ENCODE data around the gene TEAD1.
A peak's percentile ranks its signal among the peaks of the same experiment; 100 is the strongest.

TEAD1 gene

DNA sequence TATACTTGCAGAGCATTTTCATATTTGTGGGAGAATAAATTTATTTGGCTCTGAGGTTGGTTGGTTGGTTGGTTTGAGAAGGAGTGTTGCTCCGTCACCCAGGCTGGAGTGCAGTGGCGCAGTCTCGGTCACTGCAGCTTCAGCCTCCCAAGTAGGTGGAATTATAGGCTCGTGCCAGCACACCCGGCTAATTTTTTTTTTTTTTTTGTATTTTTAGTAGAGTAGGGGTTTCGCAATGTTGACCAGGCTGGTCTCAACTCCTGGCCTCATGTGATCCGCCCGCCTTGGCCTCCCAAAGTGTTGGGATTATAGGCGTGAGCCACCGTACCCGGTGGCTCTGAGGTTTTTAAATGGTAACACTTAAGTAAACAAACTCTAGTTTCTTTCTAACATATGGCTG is 161.1 kb downstream of the TEAD1 start:
- no peak for DNase-seq (ENCODE audit: low spot score)

- no peak for DNase-seq (ENCODE audit: low spot score)
These were observed 164.4 kb downstream of the TEAD1 start for GRCh38 chr11:12838463-12839123.

GRCh38 chr11:12840871-12841660 is 166.8 kb downstream of the TEAD1 start:
- DNase-seq (ENCODE audit: low spot score) = no peak

DNA sequence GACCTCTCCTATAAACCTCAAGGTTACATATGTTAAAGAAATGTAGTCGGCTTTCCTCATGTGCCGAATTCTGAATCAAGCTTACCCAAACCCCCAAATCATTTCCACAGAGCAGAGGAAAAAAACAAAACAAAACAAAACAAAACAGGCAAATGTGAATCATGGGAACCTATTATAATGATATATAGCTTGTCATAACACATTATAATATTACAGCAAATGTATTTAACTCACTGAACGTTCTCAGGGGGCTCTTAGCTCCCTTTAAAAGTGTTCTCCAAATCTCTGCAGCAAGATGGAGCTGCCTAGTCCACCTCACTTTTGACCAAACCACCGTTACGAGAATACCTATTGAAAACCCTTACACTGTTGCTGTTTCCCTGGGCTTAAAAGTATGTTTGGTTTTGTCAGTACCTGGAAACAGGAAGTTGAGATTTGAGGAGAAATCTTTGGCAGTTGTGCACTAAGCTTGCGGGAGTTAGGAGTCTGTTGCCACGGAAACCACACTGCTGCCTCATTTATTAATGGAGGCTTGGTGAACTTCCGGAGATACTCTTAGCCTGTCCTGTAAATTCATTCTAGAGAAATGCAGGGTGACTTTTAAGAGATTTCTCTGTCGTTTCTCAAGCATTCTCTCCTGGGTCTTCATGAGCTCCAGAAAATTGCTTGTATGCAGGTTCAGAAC is 167.9 kb downstream of the TEAD1 start:
- DNase-seq (ENCODE audit: low spot score) = peak; percentile 63

DNA sequence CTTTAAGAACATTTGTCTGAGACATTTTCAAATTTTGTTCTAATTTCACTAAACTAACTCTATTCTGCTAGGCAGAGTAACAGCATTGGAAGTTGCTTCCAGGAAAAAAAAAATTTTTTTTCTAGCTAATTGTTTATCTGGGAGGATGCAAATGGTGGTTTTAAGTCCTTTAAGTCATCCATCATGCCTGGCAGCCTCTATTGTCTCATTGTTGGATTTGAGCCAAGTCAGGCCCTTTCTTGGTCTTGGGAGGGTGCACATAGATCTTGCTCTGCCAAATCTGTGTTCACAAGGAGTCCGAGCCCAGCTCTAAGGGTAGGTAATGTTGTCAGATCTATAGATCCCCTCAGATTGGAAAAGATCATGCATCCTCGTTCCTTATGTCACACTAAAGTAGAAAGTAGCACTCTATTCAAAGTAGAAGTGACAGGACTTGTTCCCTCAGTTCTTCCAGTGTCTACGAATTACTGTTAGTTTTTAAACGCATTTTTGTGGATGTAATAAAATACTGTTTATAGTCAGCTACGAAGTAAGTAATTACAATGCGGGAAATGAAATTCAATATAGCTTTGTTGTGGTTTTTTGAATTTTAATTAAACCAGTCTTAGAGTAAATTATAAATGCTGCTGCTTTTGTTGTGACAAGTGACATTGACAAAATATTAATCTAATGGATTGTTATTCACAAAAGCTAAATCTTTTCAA is 168.9 kb downstream of the TEAD1 start:
- DNase-seq (ENCODE audit: low spot score) = no peak

DNA sequence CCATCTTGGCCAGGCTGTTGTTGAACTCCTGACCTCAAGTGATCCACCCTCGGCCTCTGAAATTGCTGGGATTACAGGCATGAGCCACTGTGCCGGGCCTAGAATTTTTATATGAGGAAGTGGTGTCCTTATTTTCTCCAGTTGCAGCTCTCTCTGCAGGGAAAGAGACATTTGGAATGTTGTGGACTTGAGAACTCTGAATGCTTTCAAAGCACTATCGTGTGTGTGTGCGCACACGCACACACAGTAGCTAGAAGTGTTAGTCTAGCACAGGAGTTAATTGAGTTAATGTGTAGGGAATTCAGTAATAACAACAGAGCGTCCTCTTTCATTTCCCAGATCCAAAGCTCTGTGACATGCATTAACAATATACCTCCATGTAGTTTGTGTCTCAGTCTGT is 170.9 kb downstream of the TEAD1 start:
- no peak for DNase-seq (ENCODE audit: low spot score)

GRCh38 chr11:12845739-12846358 is 171.6 kb downstream of the TEAD1 start:
- DNase-seq (ENCODE audit: low spot score) = no peak

GRCh38 chr11:12846786-12847615 is 172.8 kb downstream of the TEAD1 start:
- DNase-seq (ENCODE audit: low spot score) = no peak

DNA sequence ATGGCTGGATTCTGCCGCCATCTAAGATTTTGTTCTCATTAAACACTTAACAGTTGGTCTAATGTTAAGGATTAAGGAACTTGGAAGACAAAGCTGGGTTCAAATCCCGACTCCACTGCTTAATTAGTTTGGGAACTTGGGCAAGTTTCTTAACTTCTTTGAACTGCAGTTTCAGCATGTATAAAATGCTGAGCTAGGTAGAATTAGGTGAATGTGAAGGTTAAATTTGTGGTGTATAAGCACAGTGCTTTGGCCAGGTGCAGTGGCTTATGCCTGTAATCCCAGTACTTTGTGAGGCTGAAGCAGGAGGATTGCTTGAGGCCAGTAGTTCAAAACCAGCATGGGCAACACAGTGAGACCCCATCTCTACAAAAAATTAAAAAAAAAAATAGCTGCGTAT is 174.2 kb downstream of the TEAD1 start:
- DNase-seq (ENCODE audit: low spot score) = no peak

GRCh38 chr11:12853325-12853651 is 179.1 kb downstream of the TEAD1 start:
- DNase-seq (ENCODE audit: low spot score) = no peak

DNA sequence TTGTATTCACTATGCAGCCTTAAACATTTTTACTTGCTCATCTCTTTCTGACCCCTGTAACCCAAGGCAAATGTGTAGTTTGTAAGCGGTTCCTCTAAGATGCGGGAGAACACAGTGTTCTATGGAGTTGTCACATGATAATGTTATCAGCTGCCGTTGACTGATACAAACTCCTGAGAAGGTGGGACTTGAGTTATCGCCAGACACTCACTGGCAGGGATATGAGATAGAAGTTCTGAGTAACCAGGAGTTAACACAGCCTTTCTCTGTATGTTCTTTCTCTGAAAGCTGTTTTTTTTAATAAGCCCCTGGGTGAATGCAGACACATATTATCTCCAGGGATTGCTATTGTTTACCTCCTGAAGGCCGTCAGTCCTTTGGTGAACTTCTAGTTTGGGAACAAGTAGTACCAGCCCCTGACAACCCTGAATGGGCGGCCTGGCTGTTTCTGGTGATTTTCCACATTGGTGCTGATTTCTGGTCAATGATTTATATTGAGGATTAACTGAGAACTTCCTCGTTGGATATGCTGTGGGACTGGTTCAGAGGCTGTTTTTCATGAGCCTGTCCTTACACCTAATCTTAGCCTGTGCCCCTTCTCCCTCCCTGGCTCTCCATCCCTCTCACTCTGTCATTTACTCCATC is 179.6 kb downstream of the TEAD1 start:
- no peak for DNase-seq (ENCODE audit: low spot score)

DNA sequence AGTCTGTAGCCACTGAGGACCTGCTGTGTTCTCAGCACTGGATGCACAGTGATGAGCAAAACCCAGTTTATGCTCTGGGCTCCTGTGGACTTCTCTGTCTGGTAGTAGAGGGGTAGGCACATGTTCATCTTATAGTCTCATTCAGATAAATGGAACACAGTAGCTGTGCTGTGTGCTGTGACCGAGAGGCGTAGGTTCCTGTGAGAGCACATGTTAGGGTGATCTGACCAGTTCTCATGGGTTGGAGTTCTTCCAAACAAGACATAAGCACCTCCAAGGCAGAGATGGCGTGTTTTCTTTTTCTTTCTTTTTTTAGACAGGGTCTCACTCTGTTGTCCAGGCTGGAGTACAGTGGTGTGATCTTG is 180.1 kb downstream of the TEAD1 start:
- DNase-seq (ENCODE audit: low spot score) = no peak

- no peak for DNase-seq (ENCODE audit: low spot score)
These were observed 180.6 kb downstream of the TEAD1 start for GRCh38 chr11:12854829-12855228.

- no peak for DNase-seq (ENCODE audit: low spot score)
These were observed 182.1 kb downstream of the TEAD1 start for GRCh38 chr11:12856338-12856737.

GRCh38 chr11:12857572-12857971 is 183.4 kb downstream of the TEAD1 start:
- no peak for DNase-seq (ENCODE audit: low spot score)

- DNase-seq (ENCODE audit: low spot score) = no peak
These were observed 185.8 kb downstream of the TEAD1 start for GRCh38 chr11:12859872-12860657.

GRCh38 chr11:12860827-12861226 is 186.6 kb downstream of the TEAD1 start:
- no peak for DNase-seq (ENCODE audit: low spot score)

GRCh38 chr11:12862696-12863469 is 188.7 kb downstream of the TEAD1 start:
- peak; percentile 74 for DNase-seq (ENCODE audit: low spot score)

DNA sequence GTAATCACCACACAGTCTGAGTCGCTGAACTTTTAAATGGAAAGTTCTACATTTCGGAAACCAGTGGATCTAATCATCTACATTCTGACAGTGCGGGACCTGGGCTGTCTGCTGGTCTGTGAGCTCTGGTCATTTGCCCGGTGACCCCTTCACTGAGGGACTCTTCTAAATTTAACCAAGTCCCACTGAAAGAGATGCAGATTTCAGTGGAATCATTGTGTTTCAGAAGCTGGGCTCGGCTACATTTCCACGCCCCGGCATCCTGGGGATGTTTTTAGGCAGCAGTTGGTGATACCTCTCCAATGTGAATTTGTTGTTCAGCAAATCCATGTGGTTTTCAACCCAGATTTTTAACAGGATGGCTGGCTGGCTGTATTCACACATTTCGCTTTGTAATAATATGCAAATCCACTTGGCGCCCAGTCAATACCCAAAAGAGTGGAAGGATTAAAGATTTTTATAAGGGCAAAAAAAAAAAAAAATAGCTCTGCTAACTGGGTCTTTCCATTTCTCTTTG is 189.4 kb downstream of the TEAD1 start:
- no peak for DNase-seq (ENCODE audit: low spot score)
